KG1 (cell line): ENCODE measurements around the gene MOB4.

Experiments
- DNase-seq: peaks from one replicate; lab custom pipeline; 2025; lab: John Stamatoyannopoulos, UW

The MOB4 gene

DNA sequence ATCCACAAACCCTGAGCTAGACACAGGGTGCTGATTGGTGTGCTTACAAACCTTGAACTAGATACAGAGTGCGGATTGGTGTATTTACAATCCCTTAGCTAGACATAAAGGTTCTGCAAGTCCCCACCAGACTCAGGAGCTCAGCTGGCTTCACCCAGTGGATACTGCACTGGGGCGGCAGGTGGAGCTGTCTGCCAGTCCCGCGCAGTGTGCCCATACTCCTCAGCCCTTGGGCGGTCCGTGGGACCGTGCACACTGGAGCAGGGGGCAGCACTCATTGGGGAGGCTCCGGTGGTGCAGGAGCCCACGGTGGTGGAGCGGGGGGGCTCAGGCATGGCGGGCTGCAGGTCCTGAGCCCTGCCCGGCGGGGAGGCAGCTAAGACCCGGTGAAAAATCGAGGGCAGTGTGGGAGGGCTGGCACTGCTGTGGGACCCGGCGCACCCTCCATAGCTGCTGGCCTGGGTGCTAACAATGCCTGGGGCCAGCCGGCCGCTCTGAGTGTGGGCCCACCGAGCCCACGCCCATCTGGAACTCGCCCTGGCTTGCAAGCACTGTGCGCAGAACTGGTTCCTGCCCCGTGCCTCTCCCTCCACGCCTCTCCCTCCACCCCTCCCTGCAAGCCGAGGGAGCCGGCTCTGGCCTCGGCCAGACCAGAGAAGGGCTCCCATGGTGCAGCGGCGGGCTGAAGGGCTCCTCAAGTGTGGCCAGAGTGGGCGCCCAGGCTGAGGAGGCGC lies 75.6 kb downstream of the MOB4 start:
- no peak for DNase-seq

DNA sequence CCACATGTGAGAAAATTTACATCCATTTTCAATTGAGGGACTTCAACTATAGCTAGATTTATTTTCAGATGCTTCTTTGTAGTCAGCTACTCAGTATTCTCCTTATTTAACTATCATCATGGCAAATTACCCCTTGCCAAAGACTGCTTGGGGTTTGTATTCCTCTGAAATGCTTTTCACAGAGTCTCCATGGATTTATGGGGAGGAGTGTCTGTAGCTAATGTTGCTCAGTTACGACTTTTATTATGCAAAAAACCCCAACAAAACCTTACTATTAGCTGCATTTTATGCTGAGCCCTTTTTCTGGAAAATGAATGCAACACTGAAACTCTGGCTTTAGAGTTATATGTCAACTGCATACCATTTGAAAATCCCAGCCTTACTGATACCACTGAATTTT lies 80.9 kb downstream of the MOB4 start:
- no peak for DNase-seq

DNA sequence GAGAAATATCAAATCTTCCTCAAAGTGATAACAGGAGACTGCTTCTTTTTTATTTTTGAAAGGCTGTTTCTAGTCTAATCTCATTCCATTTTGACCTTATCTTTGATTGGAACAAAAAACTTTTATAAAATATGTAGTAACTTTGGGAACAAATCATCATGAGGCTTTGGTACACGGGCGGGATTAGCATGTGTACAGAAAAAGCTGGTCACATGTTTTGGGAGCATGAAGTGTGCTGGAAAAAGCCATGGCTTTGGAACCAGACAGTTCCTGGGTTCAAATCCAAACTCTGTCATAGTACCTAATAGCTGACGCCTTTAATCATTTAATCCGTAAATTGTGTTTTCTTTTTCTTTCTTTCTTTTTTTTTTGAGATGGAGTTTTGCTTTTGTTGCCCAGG lies 81.3 kb downstream of the MOB4 start:
- DNase-seq, result no peak

DNA sequence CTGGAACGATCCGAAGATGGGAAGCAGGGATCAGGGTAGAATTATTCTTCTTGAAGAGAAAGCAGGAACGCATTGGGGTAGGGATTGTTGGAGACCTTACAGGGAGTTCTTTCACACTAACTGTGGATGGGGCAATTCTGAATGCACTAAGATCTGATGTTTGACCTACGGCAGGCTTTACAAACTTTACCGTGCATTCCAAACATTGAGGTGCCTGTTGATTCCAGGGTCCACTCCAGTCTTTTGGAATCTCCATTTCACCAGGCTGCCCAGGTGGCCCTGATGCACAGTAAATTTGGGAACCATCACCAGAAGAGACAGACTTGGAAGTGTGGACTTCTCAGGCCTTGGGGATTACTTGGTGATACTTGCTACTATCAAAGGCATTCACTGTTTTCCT lies 82.6 kb downstream of the MOB4 start:
- no peak for DNase-seq

DNA sequence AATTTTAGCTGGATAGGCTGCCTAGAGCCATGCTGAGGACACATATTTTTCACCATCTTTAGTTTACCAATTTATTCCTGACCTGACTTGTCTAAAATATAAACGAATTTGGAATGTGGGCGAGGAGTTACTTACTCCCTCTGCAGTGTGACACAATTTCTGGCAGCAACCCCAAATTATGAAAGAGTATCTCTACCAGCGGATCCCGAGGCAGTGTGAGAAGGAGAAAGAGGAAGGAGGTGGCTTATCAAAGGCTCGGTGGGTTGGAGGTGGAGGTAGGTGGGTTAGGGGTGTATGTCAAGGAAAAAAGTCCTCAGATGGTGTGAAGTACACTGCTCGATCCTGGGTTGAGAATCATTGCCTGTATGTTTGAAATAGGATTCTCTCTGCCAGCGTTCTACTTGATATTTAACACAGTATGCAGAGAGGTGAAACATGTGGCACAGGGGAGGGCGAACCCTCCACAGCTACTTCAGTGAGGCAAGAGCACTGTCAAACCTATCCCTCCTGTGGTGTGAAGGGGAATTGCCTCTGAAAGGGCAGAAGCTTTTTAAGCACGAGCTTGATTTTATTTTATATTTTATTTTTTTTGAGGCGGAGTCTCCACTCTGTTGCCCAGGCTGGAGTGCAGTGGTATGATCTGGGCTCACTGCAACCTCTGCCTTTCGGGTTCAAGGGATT lies 83.6 kb downstream of the MOB4 start:
- no peak for DNase-seq

DNA sequence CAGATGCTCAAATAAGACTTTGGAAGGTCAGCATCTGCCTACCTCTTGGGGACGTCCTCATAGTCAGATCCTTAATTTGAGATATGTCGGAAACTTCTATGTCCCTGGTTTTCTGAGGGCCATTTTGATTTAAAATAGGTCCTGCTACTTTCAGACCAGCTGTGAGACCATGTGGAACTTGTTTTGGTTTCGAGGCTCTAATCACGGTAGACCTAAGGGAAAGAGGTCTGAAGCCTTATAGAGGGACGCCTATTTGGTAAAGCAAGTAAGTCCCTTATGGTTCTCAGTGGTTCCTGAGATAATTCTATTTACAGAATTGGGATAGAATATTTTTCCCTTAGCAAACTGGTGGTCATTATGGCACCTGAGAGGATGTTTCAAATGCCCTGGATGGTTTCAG lies 84.4 kb downstream of the MOB4 start:
- no peak for DNase-seq

DNA sequence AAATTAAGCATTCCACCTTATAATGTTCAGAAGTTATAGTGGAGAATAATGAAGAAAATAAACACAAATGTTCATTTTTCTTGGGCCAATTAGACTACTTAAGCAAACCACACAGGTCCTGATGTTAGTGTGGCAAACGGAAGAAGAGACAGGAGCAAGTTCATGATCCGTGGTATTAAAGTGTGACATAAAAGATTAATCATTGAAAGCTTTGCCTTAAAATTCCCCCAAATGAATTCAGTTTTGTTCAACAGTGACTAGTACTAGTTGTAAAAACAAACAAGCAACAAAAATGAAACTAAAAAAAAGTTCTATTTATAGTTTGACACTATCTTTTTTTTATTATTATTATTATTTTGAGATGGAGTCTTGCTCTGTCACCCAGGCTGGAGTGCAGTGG lies 85.9 kb downstream of the MOB4 start:
- no peak for DNase-seq
